ENCODE data around the gene GCFC2. TPM values are rescaled to one million over a fixed set of nuclear protein-coding genes. Genes with fewer than 3 reads are reported as not detected.
A peak's percentile ranks its signal among the peaks of the same experiment; 100 is the strongest.

GCFC2 gene
- total and polyA plus RNA-seq, 2 of the 13 experiments (the other 11 are each of a cell fraction or from before 2014, with no cell fraction given): 26.8 to 49.0 TPM

GRCh38 chr2:75710577-75711253 lies at the start of gene GCFC2 (continued):
- TF ChIP-seq SUZ12 (IDR thresholded peaks at IDR 0.05; ENCODE audit: low read depth, low read length): 0 out of 2 replicates have a peak, but pooled peaks have one; percentile 4
- TF ChIP-seq TMF1 (CRISPR knock-in tag; IDR thresholded peaks at IDR 0.05; ENCODE audit: low read depth): peak; percentile 100
- peak; percentile 99 for TF ChIP-seq ZSCAN31 (CRISPR knock-in tag; IDR thresholded peaks at IDR 0.05; ENCODE audit: low read depth)
- peak; percentile 89; the same call in 1 of the 2 replicates for TF ChIP-seq FIP1L1 (IDR thresholded peaks at IDR 0.05; ENCODE audit: borderline replicate concordance, insufficient read depth, low read depth, low read length)
- peak; percentile 100 for TF ChIP-seq ZNF563 (CRISPR knock-in tag; IDR thresholded peaks at IDR 0.05)
- TF ChIP-seq ZNF558 (CRISPR knock-in tag; IDR thresholded peaks at IDR 0.05; ENCODE audit: borderline replicate concordance): peak; percentile 100; the same call in 1 of the 2 replicates
- TF ChIP-seq ZNF660 (CRISPR knock-in tag; IDR thresholded peaks at IDR 0.05; ENCODE audit: borderline replicate concordance, low read depth): peak; percentile 85; the same call in 1 of the 2 replicates
- TF ChIP-seq ZNF124 (CRISPR knock-in tag; IDR thresholded peaks at IDR 0.05): peak; percentile 96
- peak; percentile 99 for TF ChIP-seq FLYWCH1 (CRISPR knock-in tag; IDR thresholded peaks at IDR 0.05)
- TF ChIP-seq SOX5 (CRISPR knock-in tag; IDR thresholded peaks at IDR 0.05; ENCODE audit: borderline replicate concordance): peak; percentile 70
- TF ChIP-seq ZNF607 (CRISPR knock-in tag; IDR thresholded peaks at IDR 0.05; ENCODE audit: borderline replicate concordance): peak; percentile 100
- peak; percentile 42 for TF ChIP-seq SP5 (CRISPR knock-in tag; IDR thresholded peaks at IDR 0.05; ENCODE audit: borderline replicate concordance, low read depth)
- peak; percentile 100 for TF ChIP-seq ZNF605 (CRISPR knock-in tag; IDR thresholded peaks at IDR 0.05)
- peak; percentile 96 for TF ChIP-seq ZNF576 (CRISPR knock-in tag; IDR thresholded peaks at IDR 0.05)
- no peak for TF ChIP-seq SMARCC2 (IDR thresholded peaks at IDR 0.05)
- TF ChIP-seq MAX (IDR thresholded peaks at IDR 0.05): peak; percentile 99
- peak; percentile 68 for TF ChIP-seq ZNF362 (CRISPR knock-in tag; IDR thresholded peaks at IDR 0.05; ENCODE audit: borderline replicate concordance)
- no peak for TF ChIP-seq ZNF282 (IDR thresholded peaks at IDR 0.05; ENCODE audit: partially characterized antibody)
- TF ChIP-seq ZNF878 (CRISPR knock-in tag; IDR thresholded peaks at IDR 0.05): peak; percentile 99
- peak; percentile 99 for TF ChIP-seq KMT2A (CRISPR knock-in tag; IDR thresholded peaks at IDR 0.05)
- TF ChIP-seq STAT6 (CRISPR knock-in tag; IDR thresholded peaks at IDR 0.05; ENCODE audit: borderline replicate concordance): peak; percentile 93; the same call in 1 of the 2 replicates
- peak; percentile 69; the same call in 1 of the 2 replicates for TF ChIP-seq HNRNPL (IDR thresholded peaks at IDR 0.05; ENCODE audit: low read depth, low read length)
- peak; percentile 99 for TF ChIP-seq DNMT1 (CRISPR knock-in tag; IDR thresholded peaks at IDR 0.05)
- TF ChIP-seq NFE2L1 (CRISPR knock-in tag; IDR thresholded peaks at IDR 0.05; ENCODE audit: borderline replicate concordance): peak; percentile 99
- TF ChIP-seq ZNF143 (CRISPR knock-in tag; IDR thresholded peaks at IDR 0.05): peak; percentile 78
- TF ChIP-seq ZNF678 (CRISPR knock-in tag; IDR thresholded peaks at IDR 0.05): peak; percentile 99
